ENCODE measurements around the gene FALEC. TPM values are rescaled to one million over a fixed set of nuclear protein-coding genes. Genes with fewer than 3 reads are reported as not detected.

Gene FALEC
- total and polyA plus RNA-seq, 2 of the 8 experiments (the other 6 are each of a cell fraction or from before 2014, with no cell fraction given), result not detected

DNA sequence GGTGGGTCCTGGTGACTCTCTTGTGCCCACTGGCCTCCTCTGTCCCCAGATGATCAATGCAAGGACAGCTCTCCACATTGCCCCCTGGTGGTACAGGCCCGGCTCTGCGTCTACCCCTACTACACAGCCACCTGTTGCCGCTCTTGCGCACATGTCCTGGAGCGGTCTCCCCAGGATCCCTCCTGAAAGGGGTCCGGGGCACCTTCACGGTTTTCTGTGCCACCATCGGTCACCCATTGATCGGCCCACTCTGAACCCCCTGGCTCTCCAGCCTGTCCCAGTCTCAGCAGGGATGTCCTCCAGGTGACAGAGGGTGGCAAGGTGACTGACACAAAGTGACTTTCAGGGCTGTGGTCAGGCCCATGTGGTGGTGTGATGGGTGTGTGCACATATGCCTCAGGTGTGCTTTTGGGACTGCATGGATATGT, 44.5 kb downstream of the FALEC start:
- DNase-seq (ENCODE audit: low read depth in 1 of 2, low spot score in 2 of 2) (peak in 1 of 2 experiments; percentile 92), FAIRE-seq (no peak)
- Histone ChIP-seq H3K27me3 (replicated peaks in 1 of 4; ENCODE audit: control insufficient read depth in 3 of 4, extremely low read depth in 1 of 4, insufficient read depth in 3 of 4, low read length in 3 of 4) (no peaks in the 10 kb centered on the region), H4K5ac (ENCODE audit: insufficient read length, low read depth, low read length) (peak overlapping the region; percentile 13), H3K36me3 (ENCODE audit: control insufficient read depth in 2 of 4, insufficient read depth in 4 of 4, low read length in 3 of 4) (peaks cover 0 to 4% (median 2%) of the 10 kb centered on the region in 4 experiments; a peak in 2 of 8 replicates), H3K27ac (ENCODE audit: low read depth, low read length) (no peak overlapping the region), H3K23ac (ENCODE audit: insufficient read length) (no peak overlapping the region), H3K4ac (replicated peaks; ENCODE audit: insufficient read length, low read depth, low read length) (no peak overlapping the region), H3K9ac (replicated peaks in 1 of 4; ENCODE audit: extremely low read depth in 1 of 4, low read depth in 3 of 4, low read length in 3 of 4) (no peak overlapping the region), H3K4me1 (replicated peaks in 1 of 4; ENCODE audit: control insufficient read depth in 3 of 4, insufficient read depth in 4 of 4, low read length in 3 of 4) (peaks cover 11 to 23% (median 19%) of the 10 kb centered on the region in 4 experiments), H2AFZ (ENCODE audit: low read length) (no peak overlapping the region), H4K20me1 (replicated peaks in 1 of 2; ENCODE audit: control insufficient read depth in 1 of 2, insufficient read depth in 2 of 2, low read length in 2 of 2) (peaks cover 0 to 6% of the 10 kb centered on the region in 2 experiments), H4K91ac (replicated peaks; ENCODE audit: insufficient read length, low read length) (peak overlapping the region; percentile 5), H3K79me2 (ENCODE audit: control insufficient read depth in 1 of 2, insufficient read depth in 2 of 2, low read length in 2 of 2) (peaks cover 0 to 26% of the 10 kb centered on the region in 2 experiments; a peak in 2 of 4 replicates), H2BK12ac (ENCODE audit: low read depth, low read length) (peak overlapping the region; percentile 88), H2BK15ac (ENCODE audit: low read length) (peak overlapping the region; percentile 100), H3K9me3 (ENCODE audit: insufficient read depth in 2 of 2, low read depth in 1 of 2, low read length in 1 of 2) (no peaks in the 10 kb centered on the region), H2BK120ac (replicated peaks; ENCODE audit: low read depth, low read length) (no peak overlapping the region), H2BK5ac (ENCODE audit: low read depth, low read length) (peak overlapping the region; percentile 62; the same call in 1 of the 2 replicates), H3K23me2 (ENCODE audit: low read depth, low read length) (peaks cover 7% of the 10 kb centered on the region), H2AK5ac (ENCODE audit: low read depth, low read length) (peak overlapping the region; percentile 42; the same call in 1 of the 2 replicates), H3K14ac (ENCODE audit: insufficient read length) (no peak overlapping the region), H3K4me3 (ENCODE audit: extremely low read depth in 1 of 4, insufficient read depth in 2 of 4, low read depth in 3 of 4, low read length in 4 of 4) (no peak overlapping the region), H3K4me2 (ENCODE audit: insufficient read depth in 1 of 2, low read depth in 2 of 2, low read length in 2 of 2) (peak overlapping the region; percentile 22 to 85; a peak in 1 of 4 replicates), H3K18ac (ENCODE audit: extremely low read depth, low read length) (no peak overlapping the region), H4K8ac (ENCODE audit: extremely low read depth, insufficient read depth, low read length) (no peak overlapping the region), H2BK20ac (ENCODE audit: low read length) (no peak overlapping the region), H3K56ac (replicated peaks; ENCODE audit: insufficient read length, low read depth, low read length) (no peak overlapping the region), H3K79me1 (ENCODE audit: low read depth, low read length) (0 out of 2 replicates have a peak, but pooled peaks cover 3% of the 10 kb centered on the region)
- CTCF ChIA-PET (ENCODE audit: partially characterized antibody), result interaction anchor here (0.6 to 13.7 kb wide), 41 partner anchors 11 to 299 kb away, joined by 3 to 210 read pairs (median 4); partner anchors contain the start of genes ADAMTSL4, FALEC, GOLPH3L and MCL1
- POLR2A ChIA-PET (ENCODE audit: partially characterized antibody), result interaction anchor here (0.6 to 43.7 kb wide), 8 partner anchors 9 to 414 kb away, joined by 3 to 1380 read pairs (median 4); partner anchors contain the start of genes ADAMTSL4, ENSA, FALEC and MCL1
- WGBS, 2 experiments (ENCODE audit: extremely low coverage in 1 of 2, insufficient coverage in 1 of 2, insufficient read length in 1 of 2, insufficient replicate concordance in 2 of 2, low coverage in 1 of 2, low lambda C conversion rate in 2 of 2, missing lambda C conversion rate in 1 of 2), result 45% methylated on average over 9 of the region's 9 CpGs; no CpG with 5 or more reads in 1 of the 2 experiments
- peak; percentile 57 to 67 for TF ChIP-seq RAD21 (IDR thresholded peaks at IDR 0.05 in 1 of 2, conservative IDR thresholded peaks at IDR 0.05 in 1 of 2; ENCODE audit: low read depth in 2 of 2, low read length in 2 of 2)
- 0 out of 2 replicates have a peak, but pooled peaks have one; percentile 18 for TF ChIP-seq POLR2AphosphoS5 (IDR thresholded peaks at IDR 0.05; ENCODE audit: low read depth, low read length)
- TF ChIP-seq, protein P1, sequence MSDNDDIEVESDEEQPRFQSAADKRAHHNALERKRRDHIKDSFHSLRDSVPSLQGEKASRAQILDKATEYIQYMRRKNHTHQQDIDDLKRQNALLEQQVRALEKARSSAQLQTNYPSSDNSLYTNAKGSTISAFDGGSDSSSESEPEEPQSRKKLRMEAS (IDR thresholded peaks at IDR 0.05), result peak; percentile 83
- TF ChIP-seq, protein P2, sequence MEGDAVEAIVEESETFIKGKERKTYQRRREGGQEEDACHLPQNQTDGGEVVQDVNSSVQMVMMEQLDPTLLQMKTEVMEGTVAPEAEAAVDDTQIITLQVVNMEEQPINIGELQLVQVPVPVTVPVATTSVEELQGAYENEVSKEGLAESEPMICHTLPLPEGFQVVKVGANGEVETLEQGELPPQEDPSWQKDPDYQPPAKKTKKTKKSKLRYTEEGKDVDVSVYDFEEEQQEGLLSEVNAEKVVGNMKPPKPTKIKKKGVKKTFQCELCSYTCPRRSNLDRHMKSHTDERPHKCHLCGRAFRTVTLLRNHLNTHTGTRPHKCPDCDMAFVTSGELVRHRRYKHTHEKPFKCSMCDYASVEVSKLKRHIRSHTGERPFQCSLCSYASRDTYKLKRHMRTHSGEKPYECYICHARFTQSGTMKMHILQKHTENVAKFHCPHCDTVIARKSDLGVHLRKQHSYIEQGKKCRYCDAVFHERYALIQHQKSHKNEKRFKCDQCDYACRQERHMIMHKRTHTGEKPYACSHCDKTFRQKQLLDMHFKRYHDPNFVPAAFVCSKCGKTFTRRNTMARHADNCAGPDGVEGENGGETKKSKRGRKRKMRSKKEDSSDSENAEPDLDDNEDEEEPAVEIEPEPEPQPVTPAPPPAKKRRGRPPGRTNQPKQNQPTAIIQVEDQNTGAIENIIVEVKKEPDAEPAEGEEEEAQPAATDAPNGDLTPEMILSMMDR (IDR thresholded peaks at IDR 0.05; ENCODE audit: control extremely low read depth in 1 of 3, insufficient read depth in 1 of 3, low read depth in 1 of 3, low read length in 3 of 3), result peak in 2 of 3 experiments; percentile 86 to 97; a peak in 3 of 4 replicates
